GM23338 (cell line): ENCODE results near the gene WWP2. TPM values are rescaled to one million over a fixed set of nuclear protein-coding genes. Genes with fewer than 3 reads are reported as not detected.

Experiments
- ATAC-seq: fragments of 200-7000 bp; cut with Tn5 transposase; 3 replicates; pipeline ENCODE4 v1.9.1; 2020
- DNase-seq: peaks from one replicate; pipeline ENCODE4 v3.0.0-alpha.2; 2015; ENCODE audit warnings: low spot score
- H2AFZ ChIP-seq: fragments of 200-600 bp; sonication (generic); 2 replicates; pipeline ENCODE4 v1.8.0; 2016; ENCODE audit warnings: antibody characterized with exemption, mild to moderate bottlenecking, moderate library complexity
- H3F3A ChIP-seq: fragments of 200-600 bp; sonication (generic); replicated peaks from 2 replicates; pipeline ENCODE4 v1.8.0; 2017; ENCODE audit warnings: antibody characterized with exemption, mixed run types, low read depth
- H3K27ac ChIP-seq: fragments of 200-600 bp; sonication (generic); 2 replicates; pipeline ENCODE4 v1.6.1; 2016; ENCODE audit warnings: low read depth
- H3K27me3 ChIP-seq: fragments of 200-600 bp; sonication (generic); 2 replicates; pipeline ENCODE4 v1.8.0; 2016; ENCODE audit warnings: mild to moderate bottlenecking, mixed run types, moderate library complexity; ENCODE audit not compliant: insufficient read depth
- H3K36me3 ChIP-seq: fragments of 200-600 bp; sonication (generic); 2 replicates; pipeline ENCODE4 v1.8.0; 2016; ENCODE audit warnings: mild to moderate bottlenecking; ENCODE audit not compliant: insufficient read depth
- H3K4me1 ChIP-seq: fragments of 200-600 bp; sonication (generic); 2 replicates; pipeline ENCODE4 v1.8.0; 2016; ENCODE audit warnings: mild to moderate bottlenecking, moderate library complexity; ENCODE audit not compliant: insufficient read depth
- H3K4me2 ChIP-seq: fragments of 200-600 bp; sonication (generic); 2 replicates; pipeline ENCODE4 v1.7.1; 2017; ENCODE audit warnings: mixed run types
- H3K4me3 ChIP-seq: fragments of 200-600 bp; sonication (generic); 2 replicates; pipeline ENCODE4 v1.6.1; 2016; ENCODE audit warnings: mixed run types
- H3K79me2 ChIP-seq: fragments of 200-600 bp; sonication (generic); replicated peaks from 2 replicates; pipeline ENCODE4 v1.8.0; 2017; ENCODE audit warnings: mild to moderate bottlenecking; ENCODE audit not compliant: insufficient read depth
- H3K9me2 ChIP-seq: fragments of 200-600 bp; sonication (generic); 2 replicates; pipeline ENCODE4 v1.8.0; 2017; ENCODE audit not compliant: insufficient read depth
- H4K20me1 ChIP-seq: fragments of 200-600 bp; sonication (generic); replicated peaks from 2 replicates; pipeline ENCODE4 v1.8.0; 2017; ENCODE audit warnings: mild to moderate bottlenecking; ENCODE audit not compliant: insufficient read depth
- H3K27ac Mint-ChIP-seq: 2 replicates; pipeline ENCODE4 v1.8.0; 2020; ENCODE audit warnings: inconsistent platforms, mild to moderate bottlenecking, moderate library complexity, mixed read lengths
- H3K27me3 Mint-ChIP-seq: 3 replicates; pipeline ENCODE4 v1.8.0; 2022; ENCODE audit warnings: low read depth, mild to moderate bottlenecking, moderate library complexity, mixed read lengths, inconsistent platforms; ENCODE audit not compliant: insufficient read depth, poor library complexity
- H3K36me3 Mint-ChIP-seq: 3 replicates; pipeline ENCODE4 v1.8.0; 2021; ENCODE audit warnings: low read depth, mild to moderate bottlenecking, inconsistent platforms, moderate library complexity, mixed read lengths
- H3K4me1 Mint-ChIP-seq: 3 replicates; pipeline ENCODE4 v1.8.0; 2020; ENCODE audit warnings: mild to moderate bottlenecking, inconsistent platforms, mixed read lengths
- H3K4me3 Mint-ChIP-seq: 3 replicates; pipeline ENCODE4 v1.8.0; 2021; ENCODE audit warnings: moderate library complexity, mild to moderate bottlenecking, inconsistent platforms, mixed read lengths
- H3K9me3 Mint-ChIP-seq: 3 replicates; pipeline ENCODE4 v1.8.0; 2020; ENCODE audit warnings: moderate library complexity, mild to moderate bottlenecking, inconsistent platforms, mixed read lengths
- CREB1 ChIP-seq: fragments of 250-450 bp; sonication (Bioruptor Pico); IDR thresholded peaks from 2 replicates; pipeline ENCODE4 v1.5.0; 2020; ENCODE audit warnings: low read depth, mild to moderate bottlenecking, moderate library complexity
- CTCF ChIP-seq, 2 experiments: fragments of 200-600 bp in 1 of 2; sonication (generic) in 1 of 2; conservative IDR thresholded peaks; 2 replicates each; pipeline versions ENCODE4 v1.5.1 to v1.6.1; 2016 to 2017; ENCODE audit warnings: antibody characterized with exemption in 2 of 2, low read depth in 2 of 2, mild to moderate bottlenecking in 2 of 2, moderate library complexity in 1 of 2
- ETS1 ChIP-seq: IDR thresholded peaks from 2 replicates; pipeline ENCODE4 v1.6.1; 2016; ENCODE audit warnings: antibody characterized with exemption
- EZH2 ChIP-seq: fragments of 200-600 bp; sonication (generic); IDR thresholded peaks from one replicate; pipeline ENCODE4 v1.8.0; 2017; ENCODE audit warnings: antibody characterized with exemption, mild to moderate bottlenecking, low read depth; ENCODE audit not compliant: unreplicated experiment
- POLR2AphosphoS5 ChIP-seq: IDR thresholded peaks from 2 replicates; pipeline ENCODE4 v1.6.1; 2016; ENCODE audit warnings: antibody characterized with exemption, low read depth
- STAT1 ChIP-seq: IDR thresholded peaks from one replicate; pipeline ENCODE4 v1.6.1; 2016; ENCODE audit warnings: antibody characterized with exemption; ENCODE audit not compliant: unreplicated experiment
- ZNF331 ChIP-seq: fragments of 250-450 bp; sonication (Bioruptor Pico); IDR thresholded peaks from 2 replicates; pipeline ENCODE4 v1.5.0; 2020; ENCODE audit warnings: low read depth, mild to moderate bottlenecking, moderate library complexity
- polyA plus RNA-seq: library from polyadenylated mRNA; unstranded; fragments of >200 nt; fragmentation: Nextera tagmentation; extraction: Ambion mirVana; gene quantifications from 2 replicates; pipeline ENCODE4 v1.2.1, GENCODE V29; 2016
- total RNA-seq: library from RNA; depleted of rRNA; stranded (reverse); fragments of >200 nt; shearing (Covaris generic); gene quantifications from 2 replicates; pipeline ENCODE4 v1.2.3, GENCODE V29; 2014
- TF ChIP-seq, protein P1 (sequence below): fragments of 250-450 bp; sonication (Bioruptor Pico); IDR thresholded peaks from 2 replicates; pipeline ENCODE4 v1.5.0; 2020; ENCODE audit warnings: mild to moderate bottlenecking, moderate library complexity

Gene WWP2
- total and polyA plus RNA-seq, 2 experiments from 2014 or later = 12.3 to 35.5 TPM

DNA sequence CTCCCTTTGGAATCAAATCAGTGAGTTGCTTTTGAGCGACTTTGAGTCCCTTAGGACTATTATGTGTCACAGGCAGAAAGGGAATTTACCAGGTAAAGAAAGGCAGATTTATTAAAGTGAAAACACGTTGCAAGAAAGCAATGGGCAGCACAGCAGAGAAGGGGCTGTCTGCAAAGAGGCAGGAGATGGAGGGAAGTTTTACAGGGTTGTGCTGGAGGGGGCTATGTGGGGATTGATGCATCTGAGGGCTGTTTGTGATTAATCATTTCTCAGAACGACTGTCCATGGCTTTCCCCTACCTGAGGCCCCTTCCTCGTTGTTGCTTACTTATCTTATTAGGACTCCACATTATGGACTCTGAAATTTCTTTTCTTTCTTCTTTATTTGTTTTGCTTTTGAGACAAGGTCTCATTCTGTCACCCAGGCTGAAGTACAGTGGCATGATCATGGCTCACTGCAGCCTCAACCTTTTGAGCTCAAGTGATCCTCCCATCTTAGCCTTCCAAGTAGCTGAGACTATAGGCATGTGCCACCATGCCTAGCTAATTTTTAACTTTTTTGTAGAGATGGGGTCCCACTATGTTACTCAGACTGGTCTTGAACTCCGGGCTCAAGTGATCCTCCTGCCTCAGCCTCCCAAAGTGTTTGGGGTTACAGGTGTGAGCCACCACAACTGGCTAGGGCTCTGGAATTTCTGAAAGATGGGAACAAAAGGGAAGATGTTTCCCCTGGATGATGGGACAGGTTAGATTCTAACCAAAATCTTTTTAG, 5.5 kb downstream of the WWP2 start:
- Histone ChIP-seq H3K4me2 (no peak overlapping the region), H3K4me1 (peaks cover 4% of the 10 kb centered on the region; the same call in 1 of the 2 replicates), H3K27me3 (no peaks in the 10 kb centered on the region), H3K36me3 (no peaks in the 10 kb centered on the region), H3K4me3 (no peak overlapping the region), H3F3A (no peaks in the 10 kb centered on the region), H3K79me2 (peaks cover 86% of the 10 kb centered on the region), H4K20me1 (peaks cover 14% of the 10 kb centered on the region; the same call in 1 of the 2 replicates), H3K9me2 (no peaks in the 10 kb centered on the region), H3K27ac (no peak overlapping the region), H2AFZ (no peak overlapping the region)
- peaks cover 8% of the 10 kb centered on the region; the same call in 2 of the 3 replicates for H3K9me3 Mint-ChIP-seq
- peaks cover 11% of the 10 kb centered on the region for H3K4me1 Mint-ChIP-seq
- H3K4me3 Mint-ChIP-seq = no peak overlapping the region
- ATAC-seq (no peak), DNase-seq (no peak)
- peaks cover 5% of the 10 kb centered on the region for H3K27me3 Mint-ChIP-seq
- H3K36me3 Mint-ChIP-seq = peaks cover 8% of the 10 kb centered on the region; the same call in 2 of the 3 replicates
- no peak for TF ChIP-seq CTCF (conservative IDR thresholded peaks at IDR 0.05; ENCODE audit: low read depth in 2 of 2)
- no peak for TF ChIP-seq ETS1
- no peak for TF ChIP-seq STAT1
- no peak for TF ChIP-seq ZNF331 (CRISPR knock-in tag)
- no peak for TF ChIP-seq POLR2AphosphoS5
- no peak for TF ChIP-seq EZH2
- no peak for TF ChIP-seq CREB1 (CRISPR knock-in tag)
- TF ChIP-seq, protein P1, sequence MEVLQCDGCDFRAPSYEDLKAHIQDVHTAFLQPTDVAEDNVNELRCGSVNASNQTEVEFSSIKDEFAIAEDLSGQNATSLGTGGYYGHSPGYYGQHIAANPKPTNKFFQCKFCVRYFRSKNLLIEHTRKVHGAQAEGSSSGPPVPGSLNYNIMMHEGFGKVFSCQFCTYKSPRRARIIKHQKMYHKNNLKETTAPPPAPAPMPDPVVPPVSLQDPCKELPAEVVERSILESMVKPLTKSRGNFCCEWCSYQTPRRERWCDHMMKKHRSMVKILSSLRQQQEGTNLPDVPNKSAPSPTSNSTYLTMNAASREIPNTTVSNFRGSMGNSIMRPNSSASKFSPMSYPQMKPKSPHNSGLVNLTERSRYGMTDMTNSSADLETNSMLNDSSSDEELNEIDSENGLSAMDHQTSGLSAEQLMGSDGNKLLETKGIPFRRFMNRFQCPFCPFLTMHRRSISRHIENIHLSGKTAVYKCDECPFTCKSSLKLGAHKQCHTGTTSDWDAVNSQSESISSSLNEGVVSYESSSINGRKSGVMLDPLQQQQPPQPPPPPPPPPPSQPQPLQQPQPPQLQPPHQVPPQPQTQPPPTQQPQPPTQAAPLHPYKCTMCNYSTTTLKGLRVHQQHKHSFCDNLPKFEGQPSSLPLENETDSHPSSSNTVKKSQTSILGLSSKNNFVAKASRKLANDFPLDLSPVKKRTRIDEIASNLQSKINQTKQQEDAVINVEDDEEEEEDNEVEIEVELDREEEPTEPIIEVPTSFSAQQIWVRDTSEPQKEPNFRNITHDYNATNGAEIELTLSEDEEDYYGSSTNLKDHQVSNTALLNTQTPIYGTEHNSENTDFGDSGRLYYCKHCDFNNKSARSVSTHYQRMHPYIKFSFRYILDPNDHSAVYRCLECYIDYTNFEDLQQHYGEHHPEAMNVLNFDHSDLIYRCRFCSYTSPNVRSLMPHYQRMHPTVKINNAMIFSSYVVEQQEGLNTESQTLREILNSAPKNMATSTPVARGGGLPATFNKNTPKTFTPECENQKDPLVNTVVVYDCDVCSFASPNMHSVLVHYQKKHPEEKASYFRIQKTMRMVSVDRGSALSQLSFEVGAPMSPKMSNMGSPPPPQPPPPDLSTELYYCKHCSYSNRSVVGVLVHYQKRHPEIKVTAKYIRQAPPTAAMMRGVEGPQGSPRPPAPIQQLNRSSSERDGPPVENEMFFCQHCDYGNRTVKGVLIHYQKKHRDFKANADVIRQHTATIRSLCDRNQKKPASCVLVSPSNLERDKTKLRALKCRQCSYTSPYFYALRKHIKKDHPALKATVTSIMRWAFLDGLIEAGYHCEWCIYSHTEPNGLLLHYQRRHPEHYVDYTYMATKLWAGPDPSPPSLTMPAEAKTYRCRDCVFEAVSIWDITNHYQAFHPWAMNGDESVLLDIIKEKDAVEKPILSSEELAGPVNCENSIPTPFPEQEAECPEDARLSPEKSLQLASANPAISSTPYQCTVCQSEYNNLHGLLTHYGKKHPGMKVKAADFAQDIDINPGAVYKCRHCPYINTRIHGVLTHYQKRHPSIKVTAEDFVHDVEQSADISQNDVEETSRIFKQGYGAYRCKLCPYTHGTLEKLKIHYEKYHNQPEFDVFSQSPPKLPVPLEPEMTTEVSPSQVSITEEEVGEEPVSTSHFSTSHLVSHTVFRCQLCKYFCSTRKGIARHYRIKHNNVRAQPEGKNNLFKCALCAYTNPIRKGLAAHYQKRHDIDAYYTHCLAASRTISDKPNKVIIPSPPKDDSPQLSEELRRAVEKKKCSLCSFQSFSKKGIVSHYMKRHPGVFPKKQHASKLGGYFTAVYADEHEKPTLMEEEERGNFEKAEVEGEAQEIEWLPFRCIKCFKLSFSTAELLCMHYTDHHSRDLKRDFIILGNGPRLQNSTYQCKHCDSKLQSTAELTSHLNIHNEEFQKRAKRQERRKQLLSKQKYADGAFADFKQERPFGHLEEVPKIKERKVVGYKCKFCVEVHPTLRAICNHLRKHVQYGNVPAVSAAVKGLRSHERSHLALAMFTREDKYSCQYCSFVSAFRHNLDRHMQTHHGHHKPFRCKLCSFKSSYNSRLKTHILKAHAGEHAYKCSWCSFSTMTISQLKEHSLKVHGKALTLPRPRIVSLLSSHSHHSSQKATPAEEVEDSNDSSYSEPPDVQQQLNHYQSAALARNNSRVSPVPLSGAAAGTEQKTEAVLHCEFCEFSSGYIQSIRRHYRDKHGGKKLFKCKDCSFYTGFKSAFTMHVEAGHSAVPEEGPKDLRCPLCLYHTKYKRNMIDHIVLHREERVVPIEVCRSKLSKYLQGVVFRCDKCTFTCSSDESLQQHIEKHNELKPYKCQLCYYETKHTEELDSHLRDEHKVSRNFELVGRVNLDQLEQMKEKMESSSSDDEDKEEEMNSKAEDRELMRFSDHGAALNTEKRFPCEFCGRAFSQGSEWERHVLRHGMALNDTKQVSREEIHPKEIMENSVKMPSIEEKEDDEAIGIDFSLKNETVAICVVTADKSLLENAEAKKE (CRISPR knock-in tag) = no peak
- no peak overlapping the region for H3K27ac Mint-ChIP-seq
